Measurements from ENCODE around the gene PES1. TPM values are rescaled to one million over a fixed set of nuclear protein-coding genes. Genes with fewer than 3 reads are reported as not detected.
A peak's percentile ranks its signal among the peaks of the same experiment; 100 is the strongest.

The PES1 gene
- total RNA-seq, 1 donor from 2014 or later = 88.7 TPM

DNA sequence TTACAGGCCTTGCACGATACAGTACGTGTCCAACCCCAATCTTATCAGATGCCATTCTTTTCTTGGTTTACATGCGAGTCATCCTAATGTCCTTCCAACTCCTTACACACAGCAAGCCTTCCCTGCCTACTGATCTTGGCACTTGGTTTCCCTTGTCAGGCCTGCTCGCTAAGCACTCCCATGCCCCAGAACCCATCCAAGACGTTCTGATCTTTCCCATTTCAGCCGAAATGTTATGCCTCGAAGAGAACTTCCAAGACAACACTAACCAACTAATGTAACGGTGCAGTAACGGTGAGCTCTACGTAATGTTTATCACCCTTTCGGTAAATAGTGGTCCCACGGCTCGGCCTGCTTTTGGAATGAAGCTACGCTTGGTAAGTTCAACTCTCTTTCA, 521 bp downstream of the PES1 start:
- Histone ChIP-seq H3K4me3 (ENCODE audit: insufficient read depth, low read depth, low read length) (peak overlapping the region; percentile 100), H3K27ac (ENCODE audit: low read depth, low read length) (peak overlapping the region; percentile 98), H3K79me2 (ENCODE audit: insufficient read depth, low read length) (peaks cover 34% of the 10 kb centered on the region), H3K4me2 (ENCODE audit: low read length) (peak overlapping the region; percentile 95), H3K4me1 (ENCODE audit: insufficient read depth, low read length) (peaks cover 11% of the 10 kb centered on the region), H4K20me1 (ENCODE audit: insufficient read depth, low read length) (peaks cover 25% of the 10 kb centered on the region), H3K36me3 (ENCODE audit: insufficient read depth, low read length) (peaks cover 30% of the 10 kb centered on the region), H3K27me3 (ENCODE audit: insufficient read depth, low read length) (peaks cover 3% of the 10 kb centered on the region), H2AFZ (ENCODE audit: low read depth, low read length) (peak overlapping the region; percentile 47), H3K9ac (ENCODE audit: low read length) (peak overlapping the region; percentile 99), H3K9me3 (ENCODE audit: insufficient read depth, low read depth, low read length) (no peaks in the 10 kb centered on the region)
- Mint-ChIP-seq H3K36me3 (ENCODE audit: low read depth, unreplicated experiment) (no peaks in the 10 kb centered on the region), H3K4me3 (ENCODE audit: unreplicated experiment) (no peak overlapping the region), H3K4me1 (ENCODE audit: low read depth, unreplicated experiment) (peaks cover 12% of the 10 kb centered on the region), H3K27ac (ENCODE audit: unreplicated experiment) (no peak overlapping the region), H3K27me3 (ENCODE audit: low read depth, unreplicated experiment) (peaks cover 8% of the 10 kb centered on the region), H3K9me3 (ENCODE audit: unreplicated experiment) (no peaks in the 10 kb centered on the region)
- FAIRE-seq (peak; percentile 76), DNase-seq (ENCODE audit: low read depth) (peak; percentile 51)
- TF ChIP-seq EZH2 (IDR thresholded peaks at IDR 0.05; ENCODE audit: insufficient read depth, low read length) = no peak
- TF ChIP-seq, protein P1, sequence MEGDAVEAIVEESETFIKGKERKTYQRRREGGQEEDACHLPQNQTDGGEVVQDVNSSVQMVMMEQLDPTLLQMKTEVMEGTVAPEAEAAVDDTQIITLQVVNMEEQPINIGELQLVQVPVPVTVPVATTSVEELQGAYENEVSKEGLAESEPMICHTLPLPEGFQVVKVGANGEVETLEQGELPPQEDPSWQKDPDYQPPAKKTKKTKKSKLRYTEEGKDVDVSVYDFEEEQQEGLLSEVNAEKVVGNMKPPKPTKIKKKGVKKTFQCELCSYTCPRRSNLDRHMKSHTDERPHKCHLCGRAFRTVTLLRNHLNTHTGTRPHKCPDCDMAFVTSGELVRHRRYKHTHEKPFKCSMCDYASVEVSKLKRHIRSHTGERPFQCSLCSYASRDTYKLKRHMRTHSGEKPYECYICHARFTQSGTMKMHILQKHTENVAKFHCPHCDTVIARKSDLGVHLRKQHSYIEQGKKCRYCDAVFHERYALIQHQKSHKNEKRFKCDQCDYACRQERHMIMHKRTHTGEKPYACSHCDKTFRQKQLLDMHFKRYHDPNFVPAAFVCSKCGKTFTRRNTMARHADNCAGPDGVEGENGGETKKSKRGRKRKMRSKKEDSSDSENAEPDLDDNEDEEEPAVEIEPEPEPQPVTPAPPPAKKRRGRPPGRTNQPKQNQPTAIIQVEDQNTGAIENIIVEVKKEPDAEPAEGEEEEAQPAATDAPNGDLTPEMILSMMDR (IDR thresholded peaks at IDR 0.05; ENCODE audit: insufficient read depth, low read depth, low read length) = no peak

- Mint-ChIP-seq H3K9me3 (ENCODE audit: unreplicated experiment) (no peaks in the 10 kb centered on the region), H3K36me3 (ENCODE audit: low read depth, unreplicated experiment) (peaks cover 4% of the 10 kb centered on the region), H3K4me1 (ENCODE audit: low read depth, unreplicated experiment) (peaks cover 14% of the 10 kb centered on the region), H3K27ac (ENCODE audit: unreplicated experiment) (no peak overlapping the region), H3K4me3 (ENCODE audit: unreplicated experiment) (no peak overlapping the region), H3K27me3 (ENCODE audit: low read depth, unreplicated experiment) (no peaks in the 10 kb centered on the region)
- H3K79me2 ChIP-seq (ENCODE audit: insufficient read depth, low read length) = peaks cover 37% of the 10 kb centered on the region
- no peak overlapping the region for H3K27ac ChIP-seq (ENCODE audit: low read depth, low read length)
- H3K27me3 ChIP-seq (ENCODE audit: insufficient read depth, low read length) = no peaks in the 10 kb centered on the region
- no peaks in the 10 kb centered on the region for H3K9me3 ChIP-seq (ENCODE audit: insufficient read depth, low read depth, low read length)
- TF ChIP-seq, protein P1 (IDR thresholded peaks at IDR 0.05; ENCODE audit: insufficient read depth, low read depth, low read length) = no peak
- TF ChIP-seq EZH2 (IDR thresholded peaks at IDR 0.05; ENCODE audit: insufficient read depth, low read length) = no peak
- H3K9ac ChIP-seq (ENCODE audit: low read length) = no peak overlapping the region
- peaks cover 49% of the 10 kb centered on the region for H4K20me1 ChIP-seq (ENCODE audit: insufficient read depth, low read length)
- H2AFZ ChIP-seq (ENCODE audit: low read depth, low read length) = no peak overlapping the region
- H3K4me3 ChIP-seq (ENCODE audit: insufficient read depth, low read depth, low read length) = no peak overlapping the region
- no peak overlapping the region for H3K4me2 ChIP-seq (ENCODE audit: low read length)
- DNase-seq (ENCODE audit: low read depth) = no peak
- H3K4me1 ChIP-seq (ENCODE audit: insufficient read depth, low read length) = peaks cover 11% of the 10 kb centered on the region
- FAIRE-seq = no peak
- peaks cover 52% of the 10 kb centered on the region for H3K36me3 ChIP-seq (ENCODE audit: insufficient read depth, low read length)
Observed at GRCh38 chr22:30586414-30586813, 5.3 kb downstream of the PES1 start.

DNA sequence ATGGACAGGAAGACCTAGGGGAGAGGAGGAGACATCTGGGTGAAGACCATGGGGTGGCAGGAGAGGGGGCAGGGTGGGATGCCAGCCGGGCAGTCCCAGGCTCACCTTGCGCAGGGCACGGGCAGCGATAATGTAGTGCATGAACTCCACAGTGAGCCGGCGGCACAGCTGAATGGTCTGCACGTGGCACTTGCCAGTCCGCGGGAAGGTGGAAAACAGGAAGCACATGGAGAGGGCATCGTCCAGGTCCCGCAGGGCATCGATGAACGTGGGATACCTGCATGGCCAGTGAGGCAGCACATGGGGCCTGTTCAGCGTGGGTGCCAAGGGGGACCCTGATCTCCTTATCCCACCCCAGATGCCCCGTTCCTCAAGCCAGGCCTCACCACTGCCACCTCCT, 7.3 kb downstream of the PES1 start:
- no peaks in the 10 kb centered on the region for H3K9me3 ChIP-seq (ENCODE audit: insufficient read depth, low read depth, low read length)
- H3K36me3 ChIP-seq (ENCODE audit: insufficient read depth, low read length) = peaks cover 66% of the 10 kb centered on the region
- H3K27me3 Mint-ChIP-seq (ENCODE audit: low read depth, unreplicated experiment) = no peaks in the 10 kb centered on the region
- DNase-seq (ENCODE audit: low read depth) = no peak
- H3K79me2 ChIP-seq (ENCODE audit: insufficient read depth, low read length) = peaks cover 17% of the 10 kb centered on the region
- no peak overlapping the region for H3K27ac ChIP-seq (ENCODE audit: low read depth, low read length)
- no peak overlapping the region for H3K4me2 ChIP-seq (ENCODE audit: low read length)
- no peak overlapping the region for H3K4me3 ChIP-seq (ENCODE audit: insufficient read depth, low read depth, low read length)
- peaks cover 2% of the 10 kb centered on the region for H3K4me1 Mint-ChIP-seq (ENCODE audit: low read depth, unreplicated experiment)
- peaks cover 6% of the 10 kb centered on the region for H3K36me3 Mint-ChIP-seq (ENCODE audit: low read depth, unreplicated experiment)
- FAIRE-seq = no peak
- H3K4me3 Mint-ChIP-seq (ENCODE audit: unreplicated experiment) = no peak overlapping the region
- no peaks in the 10 kb centered on the region for H3K27me3 ChIP-seq (ENCODE audit: insufficient read depth, low read length)
- no peaks in the 10 kb centered on the region for H3K4me1 ChIP-seq (ENCODE audit: insufficient read depth, low read length)
- H3K9me3 Mint-ChIP-seq (ENCODE audit: unreplicated experiment) = no peaks in the 10 kb centered on the region
- no peak overlapping the region for H2AFZ ChIP-seq (ENCODE audit: low read depth, low read length)
- TF ChIP-seq, protein P1 (IDR thresholded peaks at IDR 0.05; ENCODE audit: insufficient read depth, low read depth, low read length) = no peak
- TF ChIP-seq EZH2 (IDR thresholded peaks at IDR 0.05; ENCODE audit: insufficient read depth, low read length) = no peak
- peaks cover 32% of the 10 kb centered on the region for H4K20me1 ChIP-seq (ENCODE audit: insufficient read depth, low read length)
- H3K9ac ChIP-seq (ENCODE audit: low read length) = no peak overlapping the region
- H3K27ac Mint-ChIP-seq (ENCODE audit: unreplicated experiment) = no peak overlapping the region

Data from astrocyte (in vitro differentiated cells and primary cell).